WTC11 (cell line): ENCODE measurements around the gene ZSCAN21. TPM values are rescaled to one million over a fixed set of nuclear protein-coding genes. Genes with fewer than 3 reads are reported as not detected.

Source experiments
- ATAC-seq: fragments of 200-7000 bp; cut with Tn5 transposase; 2 replicates; pipeline ENCODE4 v1.10.0; 2021; ENCODE audit warnings: mild to moderate bottlenecking, moderate library complexity
- CTCF ChIA-PET: fragments of 300-600 bp; sonication (Branson Sonifier 250); formaldehyde crosslinking; loops from one replicate; lab custom pipeline; 2021; ENCODE audit warnings: antibody characterized with exemption; lab: Charles Lee
- POLR2A ChIA-PET: fragments of 350-600 bp; sonication (Branson Sonifier 250); formaldehyde crosslinking; loops from one replicate; lab custom pipeline; 2021; ENCODE audit warnings: antibody characterized with exemption; lab: Charles Lee
- DNase-seq: peaks from one replicate; pipeline ENCODE4 v3.0.0; 2021; ENCODE audit warnings: low spot score
- H3K27ac Mint-ChIP-seq: 2 replicates; pipeline ENCODE4 v1.8.0; 2021; ENCODE audit warnings: mixed read lengths
- H3K27me3 Mint-ChIP-seq: 2 replicates; pipeline ENCODE4 v1.8.0; 2021; ENCODE audit warnings: low read depth, mild to moderate bottlenecking, moderate library complexity, mixed read lengths
- H3K36me3 Mint-ChIP-seq: 2 replicates; pipeline ENCODE4 v1.8.0; 2021; ENCODE audit warnings: mixed read lengths
- H3K4me1 Mint-ChIP-seq: 2 replicates; pipeline ENCODE4 v1.8.0; 2022; ENCODE audit warnings: mixed read lengths
- H3K4me3 Mint-ChIP-seq: 2 replicates; pipeline ENCODE4 v1.8.0; 2021; ENCODE audit warnings: mild to moderate bottlenecking, moderate library complexity, mixed read lengths
- H3K9me3 Mint-ChIP-seq: 2 replicates; pipeline ENCODE4 v1.8.0; 2021; ENCODE audit warnings: mixed read lengths
- PRRX2 ChIP-seq: fragments of 250-450 bp; sonication (Bioruptor Pico); IDR thresholded peaks from 2 replicates; pipeline ENCODE4 v1.8.0; 2021; ENCODE audit warnings: mild to moderate bottlenecking
- total RNA-seq: library from RNA; stranded (reverse); gene quantifications from 3 replicates; pipeline ENCODE4 v1.2.3, GENCODE V29; 2021
- TF ChIP-seq, protein P1 (sequence below): sonication (generic); formaldehyde crosslinking; IDR thresholded peaks from 2 replicates; pipeline ENCODE4 v1.8.1; 2023; ENCODE audit warnings: mild to moderate bottlenecking, missing genetic modification reagents, borderline replicate concordance
- TF ChIP-seq, protein P2 (sequence below): fragments of 250-450 bp; sonication (Bioruptor Pico); IDR thresholded peaks from 2 replicates; pipeline ENCODE4 v1.9.0; 2021; ENCODE audit warnings: mild to moderate bottlenecking, borderline replicate concordance
- TF ChIP-seq, protein P3 (sequence below): fragments of 250-450 bp; sonication (Bioruptor Pico); IDR thresholded peaks from 2 replicates; pipeline ENCODE4 v1.9.0; 2021; ENCODE audit warnings: mild to moderate bottlenecking
- TF ChIP-seq, protein P4 (sequence below): sonication (generic); formaldehyde crosslinking; IDR thresholded peaks from 2 replicates; pipeline ENCODE4 v1.8.1; 2023; ENCODE audit warnings: mild to moderate bottlenecking, missing genetic modification reagents

ZSCAN21 gene
- total RNA-seq, 1 experiment from 2014 or later: 25.5 TPM

DNA sequence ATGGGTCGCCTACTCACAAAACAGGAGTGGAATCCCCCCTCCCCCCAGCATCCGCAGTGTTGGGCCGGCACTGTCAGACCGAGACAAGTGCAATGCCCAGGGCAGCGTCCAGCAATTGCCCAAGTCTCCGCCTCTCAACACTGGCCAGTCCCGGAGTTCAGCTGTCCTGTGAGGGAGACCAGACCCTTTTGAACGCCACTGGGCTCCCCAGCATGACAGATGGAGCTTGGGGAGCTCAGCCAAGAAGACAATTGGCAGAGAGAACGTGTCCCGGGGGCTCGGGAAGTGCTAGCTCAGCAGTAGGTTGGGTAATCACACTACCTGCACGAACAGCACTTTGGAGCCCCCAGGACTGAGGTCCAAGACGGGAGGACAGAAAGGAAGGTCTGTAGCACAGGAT lies 43.9 kb downstream of the ZSCAN21 start:
- DNase-seq: no peak
- Mint-ChIP-seq H3K36me3 (peaks cover 83% of the 10 kb centered on the region), H3K27ac (peak overlapping the region; percentile 58), H3K4me3 (no peak overlapping the region), H3K4me1 (peaks cover 10% of the 10 kb centered on the region), H3K27me3 (no peaks in the 10 kb centered on the region)
- CTCF ChIA-PET: no interaction called here
- POLR2A ChIA-PET: interaction anchor here (0.6 to 1.4 kb wide), 2 partner anchors 11 to 171 kb away, joined by 3 to 5 read pairs; no protein-coding TSS in a partner anchor
- TF ChIP-seq, protein P1, sequence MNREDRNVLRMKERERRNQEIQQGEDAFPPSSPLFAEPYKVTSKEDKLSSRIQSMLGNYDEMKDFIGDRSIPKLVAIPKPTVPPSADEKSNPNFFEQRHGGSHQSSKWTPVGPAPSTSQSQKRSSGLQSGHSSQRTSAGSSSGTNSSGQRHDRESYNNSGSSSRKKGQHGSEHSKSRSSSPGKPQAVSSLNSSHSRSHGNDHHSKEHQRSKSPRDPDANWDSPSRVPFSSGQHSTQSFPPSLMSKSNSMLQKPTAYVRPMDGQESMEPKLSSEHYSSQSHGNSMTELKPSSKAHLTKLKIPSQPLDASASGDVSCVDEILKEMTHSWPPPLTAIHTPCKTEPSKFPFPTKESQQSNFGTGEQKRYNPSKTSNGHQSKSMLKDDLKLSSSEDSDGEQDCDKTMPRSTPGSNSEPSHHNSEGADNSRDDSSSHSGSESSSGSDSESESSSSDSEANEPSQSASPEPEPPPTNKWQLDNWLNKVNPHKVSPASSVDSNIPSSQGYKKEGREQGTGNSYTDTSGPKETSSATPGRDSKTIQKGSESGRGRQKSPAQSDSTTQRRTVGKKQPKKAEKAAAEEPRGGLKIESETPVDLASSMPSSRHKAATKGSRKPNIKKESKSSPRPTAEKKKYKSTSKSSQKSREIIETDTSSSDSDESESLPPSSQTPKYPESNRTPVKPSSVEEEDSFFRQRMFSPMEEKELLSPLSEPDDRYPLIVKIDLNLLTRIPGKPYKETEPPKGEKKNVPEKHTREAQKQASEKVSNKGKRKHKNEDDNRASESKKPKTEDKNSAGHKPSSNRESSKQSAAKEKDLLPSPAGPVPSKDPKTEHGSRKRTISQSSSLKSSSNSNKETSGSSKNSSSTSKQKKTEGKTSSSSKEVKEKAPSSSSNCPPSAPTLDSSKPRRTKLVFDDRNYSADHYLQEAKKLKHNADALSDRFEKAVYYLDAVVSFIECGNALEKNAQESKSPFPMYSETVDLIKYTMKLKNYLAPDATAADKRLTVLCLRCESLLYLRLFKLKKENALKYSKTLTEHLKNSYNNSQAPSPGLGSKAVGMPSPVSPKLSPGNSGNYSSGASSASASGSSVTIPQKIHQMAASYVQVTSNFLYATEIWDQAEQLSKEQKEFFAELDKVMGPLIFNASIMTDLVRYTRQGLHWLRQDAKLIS (CRISPR knock-in tag): no peak
- TF ChIP-seq, protein P2, sequence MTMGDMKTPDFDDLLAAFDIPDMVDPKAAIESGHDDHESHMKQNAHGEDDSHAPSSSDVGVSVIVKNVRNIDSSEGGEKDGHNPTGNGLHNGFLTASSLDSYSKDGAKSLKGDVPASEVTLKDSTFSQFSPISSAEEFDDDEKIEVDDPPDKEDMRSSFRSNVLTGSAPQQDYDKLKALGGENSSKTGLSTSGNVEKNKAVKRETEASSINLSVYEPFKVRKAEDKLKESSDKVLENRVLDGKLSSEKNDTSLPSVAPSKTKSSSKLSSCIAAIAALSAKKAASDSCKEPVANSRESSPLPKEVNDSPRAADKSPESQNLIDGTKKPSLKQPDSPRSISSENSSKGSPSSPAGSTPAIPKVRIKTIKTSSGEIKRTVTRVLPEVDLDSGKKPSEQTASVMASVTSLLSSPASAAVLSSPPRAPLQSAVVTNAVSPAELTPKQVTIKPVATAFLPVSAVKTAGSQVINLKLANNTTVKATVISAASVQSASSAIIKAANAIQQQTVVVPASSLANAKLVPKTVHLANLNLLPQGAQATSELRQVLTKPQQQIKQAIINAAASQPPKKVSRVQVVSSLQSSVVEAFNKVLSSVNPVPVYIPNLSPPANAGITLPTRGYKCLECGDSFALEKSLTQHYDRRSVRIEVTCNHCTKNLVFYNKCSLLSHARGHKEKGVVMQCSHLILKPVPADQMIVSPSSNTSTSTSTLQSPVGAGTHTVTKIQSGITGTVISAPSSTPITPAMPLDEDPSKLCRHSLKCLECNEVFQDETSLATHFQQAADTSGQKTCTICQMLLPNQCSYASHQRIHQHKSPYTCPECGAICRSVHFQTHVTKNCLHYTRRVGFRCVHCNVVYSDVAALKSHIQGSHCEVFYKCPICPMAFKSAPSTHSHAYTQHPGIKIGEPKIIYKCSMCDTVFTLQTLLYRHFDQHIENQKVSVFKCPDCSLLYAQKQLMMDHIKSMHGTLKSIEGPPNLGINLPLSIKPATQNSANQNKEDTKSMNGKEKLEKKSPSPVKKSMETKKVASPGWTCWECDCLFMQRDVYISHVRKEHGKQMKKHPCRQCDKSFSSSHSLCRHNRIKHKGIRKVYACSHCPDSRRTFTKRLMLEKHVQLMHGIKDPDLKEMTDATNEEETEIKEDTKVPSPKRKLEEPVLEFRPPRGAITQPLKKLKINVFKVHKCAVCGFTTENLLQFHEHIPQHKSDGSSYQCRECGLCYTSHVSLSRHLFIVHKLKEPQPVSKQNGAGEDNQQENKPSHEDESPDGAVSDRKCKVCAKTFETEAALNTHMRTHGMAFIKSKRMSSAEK (CRISPR knock-in tag): no peak
- TF ChIP-seq, all 79 proteins: peak for 0
- no peaks in the 10 kb centered on the region for H3K9me3 Mint-ChIP-seq
- ATAC-seq: no peak

DNA sequence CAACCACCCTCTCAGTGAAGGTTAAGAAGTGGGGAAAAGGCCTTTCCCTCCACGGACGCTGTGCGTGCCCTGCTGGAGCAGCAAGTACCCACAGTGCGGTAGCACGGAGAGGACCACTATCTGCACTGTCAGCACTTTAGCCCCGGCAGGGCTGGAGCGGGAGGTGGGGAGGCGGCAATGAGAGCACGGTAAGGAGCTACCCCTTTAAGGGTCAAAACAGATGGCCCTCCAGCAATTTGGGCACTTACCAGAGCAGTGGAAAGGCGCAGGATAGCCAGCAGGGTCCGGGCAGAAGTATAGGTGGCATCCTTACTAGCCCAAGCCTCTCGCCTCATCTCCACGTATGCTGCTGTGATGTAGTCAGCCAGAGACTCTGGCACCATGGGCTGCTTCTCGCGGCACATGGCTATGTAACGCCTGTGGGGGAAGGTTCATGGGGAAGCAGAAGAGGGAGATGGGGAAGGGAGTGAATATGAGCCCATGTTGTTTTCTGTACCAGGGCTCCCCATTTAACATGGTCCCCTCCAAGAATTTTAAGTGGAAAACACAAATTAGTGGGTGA lies 44.4 kb downstream of the ZSCAN21 start:
- H3K4me3 Mint-ChIP-seq: no peak overlapping the region
- no peaks in the 10 kb centered on the region for H3K9me3 Mint-ChIP-seq
- no peaks in the 10 kb centered on the region for H3K27me3 Mint-ChIP-seq
- ATAC-seq: no peak
- DNase-seq: no peak
- H3K36me3 Mint-ChIP-seq: peaks cover 88% of the 10 kb centered on the region
- H3K27ac Mint-ChIP-seq: peak overlapping the region; percentile 54; the same call in 1 of the 2 replicates
- H3K4me1 Mint-ChIP-seq: peaks cover 16% of the 10 kb centered on the region
- POLR2A ChIA-PET: interaction anchor here (1.4 kb wide), 1 partner anchor 12 kb away, joined by 5 read pairs; no protein-coding TSS in a partner anchor
- TF ChIP-seq PRRX2: peak; percentile 55; the same call in 1 of the 2 replicates
- TF ChIP-seq, protein P2 (CRISPR knock-in tag): 0 out of 2 replicates have a peak, but pooled peaks have one; percentile 49
- TF ChIP-seq, protein P3, sequence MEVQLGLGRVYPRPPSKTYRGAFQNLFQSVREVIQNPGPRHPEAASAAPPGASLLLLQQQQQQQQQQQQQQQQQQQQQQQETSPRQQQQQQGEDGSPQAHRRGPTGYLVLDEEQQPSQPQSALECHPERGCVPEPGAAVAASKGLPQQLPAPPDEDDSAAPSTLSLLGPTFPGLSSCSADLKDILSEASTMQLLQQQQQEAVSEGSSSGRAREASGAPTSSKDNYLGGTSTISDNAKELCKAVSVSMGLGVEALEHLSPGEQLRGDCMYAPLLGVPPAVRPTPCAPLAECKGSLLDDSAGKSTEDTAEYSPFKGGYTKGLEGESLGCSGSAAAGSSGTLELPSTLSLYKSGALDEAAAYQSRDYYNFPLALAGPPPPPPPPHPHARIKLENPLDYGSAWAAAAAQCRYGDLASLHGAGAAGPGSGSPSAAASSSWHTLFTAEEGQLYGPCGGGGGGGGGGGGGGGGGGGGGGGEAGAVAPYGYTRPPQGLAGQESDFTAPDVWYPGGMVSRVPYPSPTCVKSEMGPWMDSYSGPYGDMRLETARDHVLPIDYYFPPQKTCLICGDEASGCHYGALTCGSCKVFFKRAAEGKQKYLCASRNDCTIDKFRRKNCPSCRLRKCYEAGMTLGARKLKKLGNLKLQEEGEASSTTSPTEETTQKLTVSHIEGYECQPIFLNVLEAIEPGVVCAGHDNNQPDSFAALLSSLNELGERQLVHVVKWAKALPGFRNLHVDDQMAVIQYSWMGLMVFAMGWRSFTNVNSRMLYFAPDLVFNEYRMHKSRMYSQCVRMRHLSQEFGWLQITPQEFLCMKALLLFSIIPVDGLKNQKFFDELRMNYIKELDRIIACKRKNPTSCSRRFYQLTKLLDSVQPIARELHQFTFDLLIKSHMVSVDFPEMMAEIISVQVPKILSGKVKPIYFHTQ (CRISPR knock-in tag): 0 out of 2 replicates have a peak, but pooled peaks have one; percentile 13
- TF ChIP-seq, protein P4, sequence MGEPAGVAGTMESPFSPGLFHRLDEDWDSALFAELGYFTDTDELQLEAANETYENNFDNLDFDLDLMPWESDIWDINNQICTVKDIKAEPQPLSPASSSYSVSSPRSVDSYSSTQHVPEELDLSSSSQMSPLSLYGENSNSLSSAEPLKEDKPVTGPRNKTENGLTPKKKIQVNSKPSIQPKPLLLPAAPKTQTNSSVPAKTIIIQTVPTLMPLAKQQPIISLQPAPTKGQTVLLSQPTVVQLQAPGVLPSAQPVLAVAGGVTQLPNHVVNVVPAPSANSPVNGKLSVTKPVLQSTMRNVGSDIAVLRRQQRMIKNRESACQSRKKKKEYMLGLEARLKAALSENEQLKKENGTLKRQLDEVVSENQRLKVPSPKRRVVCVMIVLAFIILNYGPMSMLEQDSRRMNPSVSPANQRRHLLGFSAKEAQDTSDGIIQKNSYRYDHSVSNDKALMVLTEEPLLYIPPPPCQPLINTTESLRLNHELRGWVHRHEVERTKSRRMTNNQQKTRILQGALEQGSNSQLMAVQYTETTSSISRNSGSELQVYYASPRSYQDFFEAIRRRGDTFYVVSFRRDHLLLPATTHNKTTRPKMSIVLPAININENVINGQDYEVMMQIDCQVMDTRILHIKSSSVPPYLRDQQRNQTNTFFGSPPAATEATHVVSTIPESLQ (CRISPR knock-in tag): no peak
- CTCF ChIA-PET: no interaction called here
